Measurements from ENCODE around the gene VAMP1.
A peak's percentile ranks its signal among the peaks of the same experiment; 100 is the strongest.
"Not testable (repeated sequence)": the region's sequence is repeated elsewhere in the genome, so short reads cannot be mapped to it uniquely, and the experiment has no call there.

VAMP1 gene

GRCh38 chr12:6469609-6470374 is 685 bp downstream of the VAMP1 start:
- DNase-seq, result peak; percentile 49

DNA sequence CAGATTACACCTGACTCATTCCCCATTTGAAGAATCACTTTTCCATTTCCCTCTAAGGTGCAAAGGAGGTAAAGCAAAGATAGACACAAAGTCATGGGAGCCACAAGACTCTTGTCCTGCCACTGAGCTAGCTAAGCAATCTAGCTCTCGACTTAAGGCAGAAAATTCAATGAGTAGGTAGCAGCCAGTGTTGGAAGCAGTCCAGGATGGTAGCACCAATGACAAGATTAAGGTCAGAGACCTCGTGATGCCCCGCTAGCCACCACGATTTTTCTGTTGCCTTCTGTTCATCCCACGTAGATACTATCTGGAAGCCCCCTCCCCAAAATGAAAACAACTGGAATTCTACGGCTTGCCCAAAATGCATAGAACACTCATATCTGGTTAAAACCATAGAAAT is 1.4 kb downstream of the VAMP1 start:
- DNase-seq, result no peak

DNA sequence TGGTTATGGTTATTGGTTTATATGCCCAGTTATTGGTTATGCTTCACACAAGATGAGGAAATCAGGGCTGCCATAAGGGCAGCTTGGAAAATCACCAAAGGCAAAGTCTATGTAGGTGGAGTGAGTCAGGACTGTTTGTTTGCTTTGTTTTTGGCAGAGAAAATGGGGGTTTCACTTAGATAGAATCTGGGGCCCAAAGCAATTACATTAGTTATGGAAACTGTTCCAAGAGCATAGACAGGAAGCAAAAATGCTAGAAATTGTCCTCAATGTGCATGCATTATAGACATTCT is 2.2 kb downstream of the VAMP1 start:
- DNase-seq, result no peak

DNA sequence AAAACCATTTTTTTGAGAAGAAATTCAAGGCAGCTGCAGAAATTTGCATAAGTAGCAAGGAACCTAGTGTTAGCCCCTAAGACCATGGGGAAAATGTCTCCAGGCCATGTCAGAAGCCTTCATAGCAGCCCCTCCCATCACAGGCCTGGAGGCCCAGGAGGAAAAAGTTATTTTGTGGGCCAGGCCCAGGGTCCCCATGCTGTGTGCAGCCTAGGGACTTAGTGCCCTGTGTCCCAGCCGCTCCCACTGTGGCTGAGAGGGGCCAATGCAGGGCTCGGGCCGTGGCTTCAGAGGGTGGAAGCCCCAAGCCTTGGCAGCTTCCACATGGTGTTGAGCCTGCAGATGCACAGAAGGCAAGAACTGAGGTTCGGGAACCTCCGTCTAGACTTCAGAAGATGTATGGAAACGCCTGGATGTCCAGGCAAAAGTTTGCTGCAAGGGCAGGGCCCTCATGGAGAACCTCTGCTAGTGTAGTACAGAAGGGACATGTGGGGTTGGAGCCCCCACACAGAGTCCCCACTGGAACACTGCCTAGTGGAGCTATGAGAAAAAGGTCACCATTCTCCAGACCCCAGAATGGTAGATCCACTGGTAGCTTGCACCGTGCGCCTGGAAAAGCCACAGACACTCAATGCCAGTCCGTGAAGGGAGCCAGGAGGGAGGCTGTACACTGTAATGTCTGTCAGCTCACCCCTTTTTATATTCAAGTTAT is 2.8 kb downstream of the VAMP1 start:
- DNase-seq, result not testable (repeated sequence)

GRCh38 chr12:6466751-6467150 is 3.7 kb downstream of the VAMP1 start:
- DNase-seq, result not testable (repeated sequence)

GRCh38 chr12:6466184-6466573 is 4.3 kb downstream of the VAMP1 start:
- no peak for DNase-seq

DNA sequence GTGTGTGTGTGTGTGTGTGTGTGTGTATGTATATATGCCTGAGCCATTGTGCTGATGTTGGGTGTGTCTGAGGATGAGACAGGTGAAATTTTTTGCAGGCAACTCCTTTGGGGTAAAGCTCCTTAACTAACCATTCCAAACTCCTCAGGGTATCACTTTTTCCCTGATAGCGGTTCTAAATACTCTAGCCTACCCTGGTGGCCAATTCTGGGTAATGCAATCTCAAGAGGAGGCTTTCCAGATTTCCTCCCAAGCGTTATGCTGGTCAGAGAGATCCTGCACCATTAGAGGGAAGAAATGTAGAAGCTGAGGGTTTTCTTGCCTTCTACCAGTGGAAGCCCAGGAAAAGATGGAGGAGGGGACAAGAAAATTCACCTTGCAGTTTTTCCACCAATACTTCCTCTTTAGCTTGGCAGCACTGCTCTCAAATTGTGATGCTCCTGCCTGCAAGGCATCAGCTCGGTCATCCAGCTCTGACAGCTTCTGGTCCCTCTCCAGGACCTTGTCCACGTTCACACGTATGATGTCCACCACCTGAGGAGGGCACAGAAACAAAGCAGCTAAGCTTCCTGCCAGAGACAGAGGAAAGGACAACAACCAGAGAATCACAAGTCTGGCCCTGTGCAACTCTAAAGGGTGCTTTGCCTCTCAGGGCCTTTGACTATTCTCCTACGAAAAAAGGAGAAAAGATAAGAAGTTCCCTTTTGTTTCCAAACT is 4.9 kb downstream of the VAMP1 start:
- peak; percentile 69 for DNase-seq

GRCh38 chr12:6464531-6464930 is 5.9 kb downstream of the VAMP1 start:
- no peak for DNase-seq

DNA sequence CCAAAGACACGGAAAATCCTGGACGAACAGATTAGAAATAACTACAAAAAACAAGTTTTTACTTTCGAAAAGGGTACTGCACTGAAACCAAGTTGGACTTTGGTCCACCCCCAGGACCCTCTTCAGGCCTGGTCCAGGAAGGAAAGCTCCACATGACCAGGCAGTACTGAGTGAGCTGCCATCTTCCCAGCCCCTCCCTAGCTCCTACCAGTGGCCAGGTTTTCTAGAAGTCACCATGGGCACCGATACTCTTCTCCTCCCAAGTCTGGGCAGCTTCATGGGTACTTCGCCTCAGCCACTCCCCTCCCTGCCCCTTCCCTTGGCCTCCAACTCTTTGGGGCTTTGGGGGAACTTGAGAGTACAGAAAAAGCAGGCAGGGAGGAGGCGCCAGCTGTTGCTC is 6.6 kb downstream of the VAMP1 start:
- DNase-seq, result no peak

GRCh38 chr12:6463216-6463615 is 7.3 kb downstream of the VAMP1 start:
- DNase-seq, result no peak

- DNase-seq, result no peak
These were observed 8.1 kb downstream of the VAMP1 start for GRCh38 chr12:6462234-6462995.

- DNase-seq, result no peak
These were observed 8.9 kb downstream of the VAMP1 start for GRCh38 chr12:6461401-6462233.

DNA sequence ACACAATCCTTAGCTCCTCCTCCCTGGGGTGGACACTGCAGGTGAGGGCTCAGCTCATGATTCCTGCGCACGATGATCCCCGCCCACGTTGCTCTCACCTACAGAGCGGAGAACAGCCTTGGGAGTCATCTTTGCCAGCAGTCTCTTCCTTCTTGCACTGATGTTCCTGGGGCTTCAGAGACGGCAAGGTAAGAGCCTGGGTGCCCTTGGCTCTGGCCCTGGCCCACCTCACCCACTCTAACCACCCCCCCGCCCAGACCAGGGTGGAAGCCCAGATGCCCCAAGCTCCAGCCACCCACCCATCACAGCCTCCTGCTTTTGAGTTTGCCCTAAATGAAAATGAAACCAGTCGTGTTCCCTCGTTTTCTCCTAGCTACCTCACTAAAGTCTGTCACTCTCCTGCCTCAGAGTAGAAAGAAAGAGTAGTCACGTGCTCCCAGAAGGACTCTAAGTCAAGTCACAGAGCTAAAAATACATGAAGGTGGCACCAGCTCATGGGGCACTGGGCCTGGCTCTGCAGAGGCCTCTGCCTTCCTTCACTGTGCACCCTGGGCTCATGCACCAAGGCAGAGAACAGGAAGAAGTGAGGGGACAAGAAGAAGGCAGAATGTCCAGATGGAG is 9.6 kb downstream of the VAMP1 start:
- DNase-seq, result no peak

- no peak for DNase-seq
These were observed 11.5 kb downstream of the VAMP1 start for GRCh38 chr12:6459004-6459337.

- DNase-seq, result no peak
These were observed 12.0 kb downstream of the VAMP1 start for GRCh38 chr12:6458281-6459003.

DNA sequence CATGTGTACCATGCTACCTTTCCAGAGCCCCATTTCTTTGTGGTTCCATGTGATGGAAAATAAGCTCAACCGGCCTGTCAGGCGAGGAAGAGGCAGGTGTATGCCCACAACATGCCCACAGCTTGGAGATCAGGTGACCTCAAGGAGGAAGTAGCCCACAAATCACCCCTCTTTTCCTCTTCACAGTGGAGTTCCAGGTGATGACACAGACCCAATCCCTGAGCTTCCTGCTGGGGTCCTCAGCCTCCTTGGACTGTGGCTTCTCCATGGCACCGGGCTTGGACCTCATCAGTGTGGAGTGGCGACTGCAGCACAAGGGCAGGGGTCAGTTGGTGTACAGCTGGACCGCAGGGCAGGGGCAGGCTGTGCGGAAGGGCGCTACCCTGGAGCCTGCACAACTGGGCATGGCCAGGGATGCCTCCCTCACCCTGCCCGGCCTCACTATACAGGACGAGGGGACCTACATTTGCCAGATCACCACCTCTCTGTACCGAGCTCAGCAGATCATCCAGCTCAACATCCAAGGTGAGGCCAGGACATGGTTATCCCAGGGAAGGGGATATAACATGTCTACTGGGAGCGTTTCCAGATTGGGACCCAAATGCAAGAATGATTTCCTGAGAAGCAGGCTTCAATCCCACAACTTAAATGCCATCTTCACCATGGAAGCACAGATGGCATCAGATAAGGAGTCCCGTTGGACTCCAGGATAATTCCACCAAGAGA is 13.1 kb downstream of the VAMP1 start:
- no peak for DNase-seq

- DNase-seq, result no peak
These were observed 17.4 kb downstream of the VAMP1 start for GRCh38 chr12:6452944-6453630.

- no peak for DNase-seq
These were observed 18.1 kb downstream of the VAMP1 start for GRCh38 chr12:6452245-6452943.

Data from NCI-H345 (cell line).